ENCODE results near the gene MPND. TPM values are rescaled to one million over a fixed set of nuclear protein-coding genes. Genes with fewer than 3 reads are reported as not detected.

MPND gene
- total and polyA plus RNA-seq, 4 donors = 10.8 to 47.4 (median 27.8) TPM

- Histone ChIP-seq H3K36me3 (ENCODE audit: control insufficient read depth, insufficient read depth, low read length) (peaks cover 49% of the 10 kb centered on the region), H3K9me3 (ENCODE audit: control insufficient read depth, insufficient read depth, low read length) (no peaks in the 10 kb centered on the region), H3K4me1 (ENCODE audit: control insufficient read depth, insufficient read depth, low read length) (peaks cover 98% of the 10 kb centered on the region), H3K27ac (ENCODE audit: low read depth, low read length) (peak overlapping the region; percentile 86), H3K27me3 (ENCODE audit: control insufficient read depth, insufficient read depth, low read length) (no peaks in the 10 kb centered on the region), H3K4me3 (ENCODE audit: low read depth, low read length) (no peak overlapping the region)
- no peak for DNase-seq (ENCODE audit: low read depth in 4 of 6, low spot score in 6 of 6)
- WGBS (ENCODE audit: insufficient coverage) = 46% methylated on average over 15 of the region's 17 CpGs
Observed at GRCh38 chr19:4389511-4390016, 46.2 kb downstream of the MPND start.

GRCh38 chr19:4390017-4390566, 46.7 kb downstream of the MPND start:
- 48% methylated on average over 10 of the region's 12 CpGs for WGBS (ENCODE audit: insufficient coverage)
- Histone ChIP-seq H3K9me3 (ENCODE audit: control insufficient read depth, insufficient read depth, low read length) (no peaks in the 10 kb centered on the region), H3K36me3 (ENCODE audit: control insufficient read depth, insufficient read depth, low read length) (peaks cover 48% of the 10 kb centered on the region), H3K27me3 (ENCODE audit: control insufficient read depth, insufficient read depth, low read length) (no peaks in the 10 kb centered on the region), H3K27ac (ENCODE audit: low read depth, low read length) (peak overlapping the region; percentile 86), H3K4me3 (ENCODE audit: low read depth, low read length) (no peak overlapping the region), H3K4me1 (ENCODE audit: control insufficient read depth, insufficient read depth, low read length) (peaks cover 99% of the 10 kb centered on the region)
- no peak for DNase-seq (ENCODE audit: low read depth in 4 of 6, low spot score in 6 of 6)

GRCh38 chr19:4390567-4391305, 47.4 kb downstream of the MPND start:
- Histone ChIP-seq H3K36me3 (ENCODE audit: control insufficient read depth, insufficient read depth, low read length) (peaks cover 43% of the 10 kb centered on the region), H3K9me3 (ENCODE audit: control insufficient read depth, insufficient read depth, low read length) (no peaks in the 10 kb centered on the region), H3K4me1 (ENCODE audit: control insufficient read depth, insufficient read depth, low read length) (peaks cover 99% of the 10 kb centered on the region), H3K27me3 (ENCODE audit: control insufficient read depth, insufficient read depth, low read length) (no peaks in the 10 kb centered on the region), H3K27ac (ENCODE audit: low read depth, low read length) (peak overlapping the region; percentile 86), H3K4me3 (ENCODE audit: low read depth, low read length) (no peak overlapping the region)
- WGBS (ENCODE audit: insufficient coverage) = 27% methylated on average over 17 of the region's 21 CpGs
- peak in 2 of 6 donors; percentile 71 to 73 for DNase-seq (ENCODE audit: low read depth in 4 of 6, low spot score in 6 of 6)

GRCh38 chr19:4391306-4391693, 47.9 kb downstream of the MPND start:
- Histone ChIP-seq H3K4me1 (ENCODE audit: control insufficient read depth, insufficient read depth, low read length) (peaks cover 94% of the 10 kb centered on the region), H3K36me3 (ENCODE audit: control insufficient read depth, insufficient read depth, low read length) (peaks cover 42% of the 10 kb centered on the region), H3K4me3 (ENCODE audit: low read depth, low read length) (no peak overlapping the region), H3K27ac (ENCODE audit: low read depth, low read length) (peak overlapping the region; percentile 86), H3K27me3 (ENCODE audit: control insufficient read depth, insufficient read depth, low read length) (no peaks in the 10 kb centered on the region), H3K9me3 (ENCODE audit: control insufficient read depth, insufficient read depth, low read length) (no peaks in the 10 kb centered on the region)
- DNase-seq (ENCODE audit: low read depth in 4 of 6, low spot score in 6 of 6) = no peak
- 74% methylated on average over 9 of the region's 9 CpGs for WGBS (ENCODE audit: insufficient coverage)

- H3K36me3 ChIP-seq (ENCODE audit: control insufficient read depth, insufficient read depth, low read length) = peaks cover 42% of the 10 kb centered on the region
- no peak overlapping the region for H3K4me3 ChIP-seq (ENCODE audit: low read depth, low read length)
- H3K9me3 ChIP-seq (ENCODE audit: control insufficient read depth, insufficient read depth, low read length) = no peaks in the 10 kb centered on the region
- H3K4me1 ChIP-seq (ENCODE audit: control insufficient read depth, insufficient read depth, low read length) = peaks cover 93% of the 10 kb centered on the region
- 31% methylated on average over 12 of the region's 20 CpGs for WGBS (ENCODE audit: insufficient coverage)
- DNase-seq (ENCODE audit: low read depth in 4 of 6, low spot score in 6 of 6) = no peak
- H3K27me3 ChIP-seq (ENCODE audit: control insufficient read depth, insufficient read depth, low read length) = no peaks in the 10 kb centered on the region
- H3K27ac ChIP-seq (ENCODE audit: low read depth, low read length) = peak overlapping the region; percentile 86
Observed at GRCh38 chr19:4391701-4392483, 48.5 kb downstream of the MPND start.

- H3K36me3 ChIP-seq (ENCODE audit: control insufficient read depth, insufficient read depth, low read length) = peaks cover 32% of the 10 kb centered on the region
- H3K4me1 ChIP-seq (ENCODE audit: control insufficient read depth, insufficient read depth, low read length) = peaks cover 90% of the 10 kb centered on the region
- no peak overlapping the region for H3K4me3 ChIP-seq (ENCODE audit: low read depth, low read length)
- WGBS (ENCODE audit: insufficient coverage) = 83% methylated on average over 1 of the region's 8 CpGs
- peak overlapping the region; percentile 84 for H3K27ac ChIP-seq (ENCODE audit: low read depth, low read length)
- no peaks in the 10 kb centered on the region for H3K27me3 ChIP-seq (ENCODE audit: control insufficient read depth, insufficient read depth, low read length)
- no peaks in the 10 kb centered on the region for H3K9me3 ChIP-seq (ENCODE audit: control insufficient read depth, insufficient read depth, low read length)
- peak in 2 of 6 donors; percentile 79 to 86 for DNase-seq (ENCODE audit: low read depth in 4 of 6, low spot score in 6 of 6)
Observed at GRCh38 chr19:4393947-4394590, 50.7 kb downstream of the MPND start.

GRCh38 chr19:4396949-4397783, 53.8 kb downstream of the MPND start:
- Histone ChIP-seq H3K9me3 (ENCODE audit: control insufficient read depth, insufficient read depth, low read length) (no peaks in the 10 kb centered on the region), H3K27me3 (ENCODE audit: control insufficient read depth, insufficient read depth, low read length) (no peaks in the 10 kb centered on the region), H3K4me3 (ENCODE audit: low read depth, low read length) (no peak overlapping the region), H3K27ac (ENCODE audit: low read depth, low read length) (peak overlapping the region; percentile 67), H3K4me1 (ENCODE audit: control insufficient read depth, insufficient read depth, low read length) (peaks cover 78% of the 10 kb centered on the region), H3K36me3 (ENCODE audit: control insufficient read depth, insufficient read depth, low read length) (peaks cover 18% of the 10 kb centered on the region)
- DNase-seq (ENCODE audit: low read depth in 4 of 6, low spot score in 6 of 6) = peak in 1 of 6 donors; percentile 45
- 52% methylated on average over 12 of the region's 15 CpGs for WGBS (ENCODE audit: insufficient coverage)

GRCh38 chr19:4399812-4400134, 56.4 kb downstream of the MPND start:
- Histone ChIP-seq H3K36me3 (ENCODE audit: control insufficient read depth, insufficient read depth, low read length) (peaks cover 16% of the 10 kb centered on the region), H3K4me1 (ENCODE audit: control insufficient read depth, insufficient read depth, low read length) (peaks cover 62% of the 10 kb centered on the region), H3K4me3 (ENCODE audit: low read depth, low read length) (peak overlapping the region; percentile 82), H3K27me3 (ENCODE audit: control insufficient read depth, insufficient read depth, low read length) (no peaks in the 10 kb centered on the region), H3K9me3 (ENCODE audit: control insufficient read depth, insufficient read depth, low read length) (no peaks in the 10 kb centered on the region), H3K27ac (ENCODE audit: low read depth, low read length) (peak overlapping the region; percentile 88)
- 0% methylated on average over 8 of the region's 12 CpGs for WGBS (ENCODE audit: insufficient coverage)
- DNase-seq (ENCODE audit: low read depth in 4 of 6, low spot score in 6 of 6) = peak in 2 of 6 donors; percentile 26 to 57
